ENCODE results near the gene ATOX1.

GRCh38 chr5:151793358-151793757 lies 34.9 kb upstream of the ATOX1 start:
- TF ChIP-seq POLR2AphosphoS5 (IDR thresholded peaks at IDR 0.05; ENCODE audit: low read depth, low read length) (no peak), ZBTB33 (IDR thresholded peaks at IDR 0.05; ENCODE audit: borderline replicate concordance, low read depth) (no peak)

All from SK-N-SH (cell line).